Peyer's patch (tissue), 4 donors: ENCODE results near the gene RAB17.

ENCODE experiments used
- POLR2A ChIP-seq, 2 donors: fragments of 450-650 bp; IDR thresholded peaks; one replicate each; pipeline ENCODE4 v1.5.1; 2017; ENCODE audit warnings: antibody characterized with exemption in 2 of 2, mild to moderate bottlenecking in 2 of 2, moderate library complexity in 2 of 2
- TF ChIP-seq, protein P1 (sequence below), 6 experiments: fragments of 450-650 bp in 4 of 6; fragments of 200-600 bp in 2 of 6; sonication (generic) in 1 of 6; IDR thresholded peaks; one replicate each; pipeline ENCODE4 v1.5.1; 2017 to 2019; ENCODE audit warnings: antibody characterized with exemption in 6 of 6, mild to moderate bottlenecking in 3 of 6, moderate library complexity in 1 of 6

DNA sequence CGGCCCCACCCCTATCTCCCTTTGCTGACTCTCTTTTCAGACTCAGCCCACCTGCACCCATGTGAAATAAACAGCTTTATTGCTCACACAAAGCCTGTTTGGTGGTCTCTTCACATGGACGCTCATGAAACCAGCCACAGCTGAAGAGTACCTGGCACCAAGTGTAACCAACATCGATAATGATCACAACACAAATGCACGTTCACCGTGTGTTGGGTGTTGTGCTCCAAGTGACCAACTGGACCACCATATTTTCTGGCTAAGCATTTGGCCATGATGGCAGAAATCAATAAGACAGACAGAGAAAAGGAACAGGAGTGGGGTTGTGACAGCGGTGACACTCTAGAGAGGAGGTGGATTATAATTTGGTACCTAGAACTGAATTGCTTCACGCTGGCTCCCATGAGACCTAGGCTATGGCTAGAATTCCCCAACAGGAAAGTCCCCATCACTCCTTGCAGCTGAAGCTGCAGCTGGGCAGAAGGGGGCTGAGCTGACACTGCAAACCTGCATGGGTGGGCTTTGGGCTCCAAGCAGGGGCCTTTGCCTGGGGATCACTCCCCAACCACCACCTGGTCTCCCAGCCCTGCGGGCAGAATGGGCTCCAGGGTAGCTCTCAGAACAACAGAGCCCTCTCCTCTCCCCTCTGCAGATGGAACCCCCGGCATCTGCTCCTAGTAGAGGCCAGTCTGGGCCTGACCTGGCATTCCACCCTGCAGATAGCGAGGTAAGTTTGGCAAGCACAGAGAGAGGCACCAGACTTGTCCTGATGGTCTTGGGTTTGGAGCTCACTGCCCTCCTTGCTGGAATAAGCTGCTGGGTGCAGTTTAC, 22.2 kb upstream of the RAB17 start:
- TF ChIP-seq, protein P1, sequence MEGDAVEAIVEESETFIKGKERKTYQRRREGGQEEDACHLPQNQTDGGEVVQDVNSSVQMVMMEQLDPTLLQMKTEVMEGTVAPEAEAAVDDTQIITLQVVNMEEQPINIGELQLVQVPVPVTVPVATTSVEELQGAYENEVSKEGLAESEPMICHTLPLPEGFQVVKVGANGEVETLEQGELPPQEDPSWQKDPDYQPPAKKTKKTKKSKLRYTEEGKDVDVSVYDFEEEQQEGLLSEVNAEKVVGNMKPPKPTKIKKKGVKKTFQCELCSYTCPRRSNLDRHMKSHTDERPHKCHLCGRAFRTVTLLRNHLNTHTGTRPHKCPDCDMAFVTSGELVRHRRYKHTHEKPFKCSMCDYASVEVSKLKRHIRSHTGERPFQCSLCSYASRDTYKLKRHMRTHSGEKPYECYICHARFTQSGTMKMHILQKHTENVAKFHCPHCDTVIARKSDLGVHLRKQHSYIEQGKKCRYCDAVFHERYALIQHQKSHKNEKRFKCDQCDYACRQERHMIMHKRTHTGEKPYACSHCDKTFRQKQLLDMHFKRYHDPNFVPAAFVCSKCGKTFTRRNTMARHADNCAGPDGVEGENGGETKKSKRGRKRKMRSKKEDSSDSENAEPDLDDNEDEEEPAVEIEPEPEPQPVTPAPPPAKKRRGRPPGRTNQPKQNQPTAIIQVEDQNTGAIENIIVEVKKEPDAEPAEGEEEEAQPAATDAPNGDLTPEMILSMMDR (IDR thresholded peaks at IDR 0.05): no peak
- TF ChIP-seq POLR2A (IDR thresholded peaks at IDR 0.05): no peak
